HepG2 (cell line): Measurements from ENCODE around the gene SH3YL1. TPM values are rescaled to one million over a fixed set of nuclear protein-coding genes. Genes with fewer than 3 reads are reported as not detected.

Experiments used
- ATAC-seq: fragments of 200-7000 bp; cut with Tn5 transposase; 3 replicates; pipeline ENCODE4 v1.9.1; 2020; ENCODE audit warnings: mild to moderate bottlenecking, moderate library complexity
- BruUV-seq: library from RNA; stranded (reverse); fragments of 400-500 nt; replicated peaks from 2 replicates; lab custom pipeline; 2021; lab: Mats Ljungman, UMichigan
- CTCF ChIA-PET: fragments of 300-600 bp; formaldehyde crosslinking; extraction: SDS; loops from one replicate; lab custom pipeline; 2021; ENCODE audit warnings: low total read pairs, inconsistent platforms, low intra/inter-chr PET ratio; lab: Yijun Ruan, JAX
- POLR2A ChIA-PET: fragments of 350-600 bp; sonication (Branson Sonifier 250); formaldehyde crosslinking; loops from one replicate; lab custom pipeline; 2020; ENCODE audit warnings: antibody characterized with exemption, inconsistent platforms; lab: Yijun Ruan, JAX
- DNase-seq: peaks from one replicate; pipeline ENCODE4 v3.0.0-alpha.2; 2015; ENCODE audit warnings: low spot score
- FAIRE-seq: peaks from 3 replicates; lab custom pipeline; 2011; peaks lifted over from hg19 to GRCh38; lab: Jason Lieb, UNC
- H2AFZ ChIP-seq: one replicate; pipeline ENCODE4 v1.6.1; 2011; ENCODE audit warnings: low read length, inconsistent platforms
- H3K27ac ChIP-seq: fragments of 300-600 bp; 3 replicates; pipeline ENCODE4 v1.8.0; 2011; ENCODE audit warnings: mixed run types, mild to moderate bottlenecking, mixed read lengths, low read length, inconsistent platforms; ENCODE audit not compliant: insufficient read depth; ENCODE audit errors: extremely low read length
- H3K27me3 ChIP-seq, 2 experiments: fragments of 200-600 bp in 1 of 2; 2 replicates in 1 of 2; 3 replicates in 1 of 2; pipeline versions ENCODE4 v1.6.0 to v1.8.0; 2011; ENCODE audit warnings: low read length in 2 of 2, mild to moderate bottlenecking in 2 of 2, moderate library complexity in 2 of 2, inconsistent platforms in 1 of 2; ENCODE audit not compliant: insufficient read depth in 2 of 2, control insufficient read depth in 1 of 2
- H3K36me3 ChIP-seq, 2 experiments: fragments of 200-600 bp in 1 of 2; replicated peaks in 1 of 2; 2 replicates in 1 of 2; 3 replicates in 1 of 2; pipeline versions ENCODE4 v1.5.1 to v1.8.0; 2011; ENCODE audit warnings: low read length in 2 of 2, inconsistent platforms in 1 of 2; ENCODE audit not compliant: insufficient read depth in 2 of 2, control insufficient read depth in 1 of 2
- H3K4me1 ChIP-seq: 2 replicates; pipeline ENCODE4 v1.5.1; 2012; ENCODE audit warnings: low read length, inconsistent platforms; ENCODE audit not compliant: insufficient read depth
- H3K4me2 ChIP-seq: 2 replicates; pipeline ENCODE4 v1.6.0; 2011; ENCODE audit warnings: low read depth, low read length, inconsistent platforms
- H3K4me3 ChIP-seq, 3 experiments: fragments of 200-600 bp in 1 of 3; sonication (generic), shearing (Covaris generic) in 1 of 3; replicated peaks in 1 of 3; 2 replicates each; pipeline ENCODE4 v1.5.1; 2011 to 2016; ENCODE audit warnings: low read length in 3 of 3, inconsistent platforms in 2 of 3, low read depth in 2 of 3, mild to moderate bottlenecking in 2 of 3, control low read depth in 1 of 3, mixed read lengths in 1 of 3; ENCODE audit not compliant: insufficient read depth in 1 of 3
- H3K79me2 ChIP-seq: one replicate; pipeline ENCODE4 v1.6.1; 2011; ENCODE audit warnings: low read length, inconsistent platforms; ENCODE audit not compliant: insufficient read depth
- H3K9ac ChIP-seq: 2 replicates; pipeline ENCODE4 v1.6.0; 2011; ENCODE audit warnings: mild to moderate bottlenecking, low read depth, low read length, inconsistent platforms; ENCODE audit not compliant: insufficient read depth
- H3K9me3 ChIP-seq: 2 replicates; pipeline ENCODE4 v1.5.1; 2012; ENCODE audit warnings: mild to moderate bottlenecking, low read length
- H4K20me1 ChIP-seq: 2 replicates; pipeline ENCODE4 v1.6.0; 2011; ENCODE audit warnings: inconsistent platforms, mild to moderate bottlenecking, low read length, moderate library complexity; ENCODE audit not compliant: insufficient read depth
- CEBPB ChIP-seq: IDR thresholded peaks from 2 replicates; pipeline ENCODE4 v1.6.1; 2011; ENCODE audit warnings: low read depth, low read length, improper control_type of control experiment, borderline replicate concordance
- CREB1 ChIP-seq, 2 experiments: fragments of 450-650 bp in 1 of 2; IDR thresholded peaks; 2 replicates each; pipeline ENCODE4 v1.6.1; 2016 to 2017; ENCODE audit warnings: control low read depth in 1 of 2, mild to moderate bottlenecking in 1 of 2, missing compliant biosample characterization in 1 of 2, missing genetic modification characterization in 1 of 2
- DZIP1 ChIP-seq: sonication (generic); formaldehyde crosslinking; IDR thresholded peaks from 2 replicates; pipeline ENCODE4 v1.5.0; 2020; ENCODE audit warnings: mild to moderate bottlenecking, missing genetic modification reagents
- ESRRA ChIP-seq: sonication (generic); formaldehyde crosslinking; IDR thresholded peaks from 2 replicates; pipeline ENCODE4 v1.5.1; 2020; ENCODE audit warnings: mild to moderate bottlenecking, low read depth, missing genetic modification reagents
- FOXJ3 ChIP-seq: sonication (generic); formaldehyde crosslinking; IDR thresholded peaks from 2 replicates; pipeline ENCODE4 v1.4.0; 2020; ENCODE audit warnings: missing genetic modification reagents, mild to moderate bottlenecking, borderline replicate concordance
- GFI1 ChIP-seq: sonication (generic); formaldehyde crosslinking; IDR thresholded peaks from 2 replicates; pipeline ENCODE4 v1.5.0; 2020; ENCODE audit warnings: missing genetic modification reagents, mild to moderate bottlenecking, borderline replicate concordance
- NR2F6 ChIP-seq, 2 experiments: IDR thresholded peaks; 2 replicates each; pipeline ENCODE4 v1.6.1; 2016; ENCODE audit warnings: antibody characterized with exemption in 1 of 2, mild to moderate bottlenecking in 1 of 2
- SP1 ChIP-seq, 2 experiments: fragments of 450-650 bp in 1 of 2; sonication (generic) in 1 of 2; formaldehyde crosslinking in 1 of 2; IDR thresholded peaks; 2 replicates each; pipeline versions ENCODE4 v1.4.0 to v1.6.1; 2016 to 2020; ENCODE audit warnings: missing genetic modification reagents in 1 of 2
- SUZ12 ChIP-seq: fragments of 150-350 bp; IDR thresholded peaks from 2 replicates; pipeline ENCODE4 v1.6.1; 2014; ENCODE audit warnings: low read depth, low read length
- ZFP36L1 ChIP-seq: sonication (generic); formaldehyde crosslinking; IDR thresholded peaks from 2 replicates; pipeline ENCODE4 v1.8.0; 2022; ENCODE audit warnings: mild to moderate bottlenecking, missing genetic modification reagents, moderate library complexity
- ZNF274 ChIP-seq: sonication (generic); formaldehyde crosslinking; IDR thresholded peaks from 2 replicates; pipeline ENCODE4 v1.5.1; 2020; ENCODE audit warnings: mild to moderate bottlenecking, missing genetic modification reagents
- ZNF331 ChIP-seq: sonication (generic); formaldehyde crosslinking; IDR thresholded peaks from 2 replicates; pipeline ENCODE4 v1.4.0; 2020; ENCODE audit warnings: missing genetic modification reagents
- ZNF44 ChIP-seq: sonication (generic); formaldehyde crosslinking; IDR thresholded peaks from 2 replicates; pipeline ENCODE4 v1.5.1; 2020; ENCODE audit warnings: mild to moderate bottlenecking, missing genetic modification reagents
- ZNF503 ChIP-seq: sonication (generic); formaldehyde crosslinking; IDR thresholded peaks from 2 replicates; pipeline ENCODE4 v1.4.0; 2020; ENCODE audit warnings: missing genetic modification reagents
- WGBS: methylation state at CpG from one replicate; pipeline ENCODE4 v1.1.6; 2017; ENCODE audit warnings: low lambda C conversion rate; 5-methylcytosine and 5-hydroxymethylcytosine counted together
- in situ Hi-C: cut with HindIII; loops from 2 replicates; pipeline ENCODE4 v1.10.0; 2017; ENCODE audit warnings: low pct_unique_long_range_greater_than_20kb; ENCODE audit not compliant: extremely low pct_ligation_motif_present
- intact Hi-C: fragments of 100-400 bp; cut with micrococcal nuclease; formaldehyde crosslinking; loops from one replicate; pipeline ENCODE4 v1.10.0; 2022; ENCODE audit not compliant: unreplicated experiment
- polyA plus RNA-seq, 8 experiments: library from polyadenylated mRNA; depleted of rRNA in 3 of 8; stranded (reverse) in 7 of 8; unstranded in 1 of 8; fragments of >200 nt; fragmentation: Illumina TruSeq in 4 of 8; extraction: Trizol in 4 of 8; gene quantifications; 2 replicates each; pipeline versions ENCODE4 v1.2.1 to v1.2.3, GENCODE V29; 2011 to 2016; ENCODE audit warnings: low read depth in 4 of 8, missing spikeins in 1 of 8, mixed read lengths in 1 of 8; ENCODE audit not compliant: insufficient read depth in 1 of 8
- total RNA-seq, 5 experiments: library from RNA; depleted of rRNA; stranded (reverse); fragments of >200 nt; fragmentation: Illumina TruSeq; extraction: Trizol; gene quantifications; 2 replicates each; pipeline ENCODE4 v1.2.3, GENCODE V29; 2016; ENCODE audit warnings: low read depth in 1 of 5
- TF ChIP-seq, protein P1 (sequence below): sonication (generic); formaldehyde crosslinking; IDR thresholded peaks from 2 replicates; pipeline ENCODE4 v1.8.1; 2023; ENCODE audit warnings: mild to moderate bottlenecking, missing genetic modification reagents

Gene SH3YL1
- total and polyA plus RNA-seq, 2 of the 13 experiments (the other 11 are each of a cell fraction or from before 2014, with no cell fraction given) = 13.0 to 48.2 TPM

DNA sequence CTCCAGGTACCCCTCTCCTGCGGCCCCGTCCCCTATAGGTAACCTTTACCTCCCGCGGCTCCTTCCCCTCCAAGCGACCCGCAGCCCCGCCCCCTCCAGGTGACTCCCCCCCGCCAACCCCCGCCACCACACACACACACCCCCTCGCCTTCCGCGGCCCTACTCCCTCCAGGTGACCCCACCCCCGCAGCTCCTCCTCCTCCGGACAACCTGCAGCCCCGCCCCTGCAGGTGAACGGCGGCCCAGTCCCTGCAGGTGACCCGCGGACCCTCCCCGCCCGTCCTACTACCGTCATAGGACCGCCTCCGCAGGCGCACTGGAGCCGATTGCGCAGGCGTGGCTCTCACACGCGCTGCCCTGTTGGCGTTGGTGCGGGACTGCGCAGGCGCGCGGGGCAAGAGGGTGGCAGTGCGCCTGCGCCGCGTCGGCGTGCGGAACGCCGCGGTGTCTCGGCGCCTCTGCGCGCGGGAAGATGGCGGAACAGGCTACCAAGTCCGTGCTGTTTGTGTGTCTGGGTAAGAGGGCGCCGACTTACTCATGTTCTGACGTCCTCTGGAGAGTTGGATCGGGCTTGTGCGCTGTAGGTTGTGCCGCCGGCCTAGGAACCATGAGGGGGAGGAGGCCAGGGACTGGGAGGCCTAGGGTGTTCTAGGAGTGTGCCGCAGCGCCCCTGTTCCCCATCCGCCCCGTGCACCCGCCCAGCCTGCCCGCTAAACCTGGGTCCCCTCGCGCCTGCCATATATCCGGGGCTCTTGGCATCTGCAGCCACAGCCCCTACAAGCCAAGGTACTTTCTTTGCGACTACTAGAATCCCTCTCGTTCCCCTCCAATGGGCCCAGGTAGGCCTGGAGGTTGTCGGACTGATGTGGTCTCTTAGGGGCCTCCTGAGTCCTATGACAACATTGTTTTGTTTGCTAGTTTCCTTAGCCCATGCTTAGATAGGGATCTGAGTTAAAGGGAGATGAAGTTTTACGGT lies 949 bp upstream of the SH3YL1 start, which contains the start of gene ACP1:
TSS of gene ACP1 (plus strand) at position 455 of the 976 bp plus-strand sequence. CDS start at position 473, 18 bp downstream.
- Histone ChIP-seq H3K79me2 (peaks cover 51% of the 10 kb centered on the region), H3K4me1 (peaks cover 83% of the 10 kb centered on the region), H4K20me1 (peaks cover 41% of the 10 kb centered on the region), H3K27ac (peak within 1 kb of the TSS; percentile 84), H3K36me3 (peaks cover 2 to 9% of the 10 kb centered on the region in 2 experiments; a peak in 3 of 5 replicates), H3K4me3 (peak within 1 kb of the TSS; percentile 95 to 99 (median 96)), H3K27me3 (peaks cover 0 to 5% of the 10 kb centered on the region in 2 experiments; a peak in 1 of 5 replicates), H3K4me2 (peak within 1 kb of the TSS; percentile 98), H2AFZ (no peak within 1 kb of the TSS), H3K9ac (peak within 1 kb of the TSS; percentile 97), H3K9me3 (no peaks in the 10 kb centered on the region)
- CTCF ChIA-PET = interaction anchor here (1.6 kb wide), 1 partner anchor 18 kb away, joined by 6 read pairs; no protein-coding TSS in a partner anchor
- DNase-seq (peak; percentile 93), ATAC-seq (peak; percentile 76), FAIRE-seq (no peak)
- POLR2A ChIA-PET = interaction anchor here (0.6 to 11.0 kb wide), 6 partner anchors 9 to 88 kb away, joined by 3 to 156 read pairs (median 4); no protein-coding TSS in a partner anchor
- intact Hi-C loops (no loop called here), in situ Hi-C loops (loop anchor here (5.0 kb wide), 1 partner anchor 87 kb away; no protein-coding TSS in a partner anchor)
- WGBS = 3% methylated on average over 51 of the region's 73 CpGs
- BruUV-seq = no TSS peak
- TF ChIP-seq CEBPB = peak; percentile 76; the same call in 1 of the 2 replicates
- 0 out of 2 replicates have a peak, but pooled peaks have one; percentile 56 for TF ChIP-seq ESRRA (CRISPR knock-in tag)
- 0 out of 2 replicates have a peak, but pooled peaks have one; percentile 18 for TF ChIP-seq DZIP1 (CRISPR knock-in tag)
- no peak for TF ChIP-seq ZNF503 (CRISPR knock-in tag)
- no peak for TF ChIP-seq SP1 (IDR thresholded peaks at IDR 0.05)
- TF ChIP-seq SP1 (CRISPR knock-in tag; IDR thresholded peaks at IDR 0.05) = peak; percentile 51
- no peak for TF ChIP-seq FOXJ3 (CRISPR knock-in tag)
- TF ChIP-seq, protein P1, sequence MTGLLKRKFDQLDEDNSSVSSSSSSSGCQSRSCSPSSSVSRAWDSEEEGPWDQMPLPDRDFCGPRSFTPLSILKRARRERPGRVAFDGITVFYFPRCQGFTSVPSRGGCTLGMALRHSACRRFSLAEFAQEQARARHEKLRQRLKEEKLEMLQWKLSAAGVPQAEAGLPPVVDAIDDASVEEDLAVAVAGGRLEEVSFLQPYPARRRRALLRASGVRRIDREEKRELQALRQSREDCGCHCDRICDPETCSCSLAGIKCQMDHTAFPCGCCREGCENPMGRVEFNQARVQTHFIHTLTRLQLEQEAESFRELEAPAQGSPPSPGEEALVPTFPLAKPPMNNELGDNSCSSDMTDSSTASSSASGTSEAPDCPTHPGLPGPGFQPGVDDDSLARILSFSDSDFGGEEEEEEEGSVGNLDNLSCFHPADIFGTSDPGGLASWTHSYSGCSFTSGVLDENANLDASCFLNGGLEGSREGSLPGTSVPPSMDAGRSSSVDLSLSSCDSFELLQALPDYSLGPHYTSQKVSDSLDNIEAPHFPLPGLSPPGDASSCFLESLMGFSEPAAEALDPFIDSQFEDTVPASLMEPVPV (CRISPR knock-in tag) = peak; percentile 76; the same call in 1 of the 2 replicates
- TF ChIP-seq NR2F6 (IDR thresholded peaks at IDR 0.05) = no peak
- TF ChIP-seq NR2F6 (CRISPR knock-in tag; IDR thresholded peaks at IDR 0.05) = peak; percentile 54; the same call in 1 of the 2 replicates
- peak; percentile 83; the same call in 1 of the 2 replicates for TF ChIP-seq ZNF44 (CRISPR knock-in tag)
- TF ChIP-seq GFI1 (CRISPR knock-in tag) = peak; percentile 67; the same call in 1 of the 2 replicates
- no peak for TF ChIP-seq SUZ12
- TF ChIP-seq ZNF274 (CRISPR knock-in tag) = peak; percentile 67; the same call in 1 of the 2 replicates
- peak; percentile 78 for TF ChIP-seq CREB1 (IDR thresholded peaks at IDR 0.05)
- TF ChIP-seq CREB1 (CRISPR knock-in tag; IDR thresholded peaks at IDR 0.05) = no peak
- TF ChIP-seq ZNF331 = peak; percentile 48; the same call in 1 of the 2 replicates
- no peak for TF ChIP-seq ZFP36L1 (CRISPR knock-in tag)
